H9 (cell line): Measurements from ENCODE around the gene VEGFC. TPM values are rescaled to one million over a fixed set of nuclear protein-coding genes. Genes with fewer than 3 reads are reported as not detected.

Experiments used
- DNase-seq: peaks from one replicate; pipeline ENCODE4 v3.0.0-alpha.2; 2017
- H2AFZ ChIP-seq: one replicate; pipeline ENCODE4 v1.6.1; 2013; ENCODE audit warnings: mild to moderate bottlenecking, low read length, control low read depth, moderate library complexity
- H2AK5ac ChIP-seq: 2 replicates; pipeline ENCODE4 v1.6.1; 2013; ENCODE audit warnings: low read length, control low read depth, mixed read lengths; ENCODE audit not compliant: insufficient read length
- H2BK120ac ChIP-seq: one replicate; pipeline ENCODE4 v1.6.1; 2013; ENCODE audit warnings: low read depth, mild to moderate bottlenecking, low read length, control low read depth, inconsistent platforms; ENCODE audit not compliant: poor library complexity, severe bottlenecking
- H2BK12ac ChIP-seq: 2 replicates; pipeline ENCODE4 v1.6.1; 2013; ENCODE audit warnings: low read length, control low read depth, mixed read lengths, low read depth; ENCODE audit not compliant: insufficient read length
- H2BK15ac ChIP-seq: 2 replicates; pipeline ENCODE4 v1.6.1; 2013; ENCODE audit warnings: low read depth, low read length, control low read depth
- H2BK20ac ChIP-seq: one replicate; pipeline ENCODE4 v1.6.1; 2013; ENCODE audit warnings: low read depth, mild to moderate bottlenecking, low read length, control low read depth, inconsistent platforms; ENCODE audit not compliant: poor library complexity, severe bottlenecking
- H2BK5ac ChIP-seq: 2 replicates; pipeline ENCODE4 v1.6.1; 2013; ENCODE audit warnings: low read length, control low read depth, mixed read lengths; ENCODE audit not compliant: insufficient read length
- H3K14ac ChIP-seq: 2 replicates; pipeline ENCODE4 v1.6.1; 2013; ENCODE audit warnings: low read length, control low read depth; ENCODE audit not compliant: insufficient read depth
- H3K18ac ChIP-seq: 2 replicates; pipeline ENCODE4 v1.6.1; 2013; ENCODE audit warnings: low read depth, mild to moderate bottlenecking, mixed read lengths, low read length, control low read depth; ENCODE audit not compliant: insufficient read length
- H3K23ac ChIP-seq: 2 replicates; pipeline ENCODE4 v1.6.1; 2013; ENCODE audit warnings: low read length, control low read depth, mixed read lengths, low read depth; ENCODE audit not compliant: insufficient read length
- H3K23me2 ChIP-seq: 2 replicates; pipeline ENCODE4 v1.6.1; 2013; ENCODE audit warnings: low read depth, mild to moderate bottlenecking, mixed read lengths, low read length, control low read depth; ENCODE audit not compliant: insufficient read length, poor library complexity, severe bottlenecking
- H3K27ac ChIP-seq: 2 replicates; pipeline ENCODE4 v1.5.1; 2013; ENCODE audit warnings: low read length, control low read depth, mixed read lengths, low read depth; ENCODE audit not compliant: insufficient read length
- H3K27me3 ChIP-seq: 2 replicates; pipeline ENCODE4 v1.6.1; 2013; ENCODE audit warnings: low read length, control low read depth, inconsistent platforms; ENCODE audit not compliant: insufficient read depth
- H3K4ac ChIP-seq: 2 replicates; pipeline ENCODE4 v1.6.1; 2013; ENCODE audit warnings: low read depth, mild to moderate bottlenecking, control low read depth, inconsistent platforms, low read length, moderate library complexity
- H3K4me1 ChIP-seq: 2 replicates; pipeline ENCODE4 v1.6.1; 2013; ENCODE audit warnings: low read length, control low read depth, inconsistent platforms; ENCODE audit not compliant: insufficient read depth
- H3K4me2 ChIP-seq: 2 replicates; pipeline ENCODE4 v1.6.1; 2013; ENCODE audit warnings: low read length, control low read depth, mixed read lengths; ENCODE audit not compliant: insufficient read length, insufficient read depth
- H3K56ac ChIP-seq: 2 replicates; pipeline ENCODE4 v1.6.1; 2013; ENCODE audit warnings: low read depth, mild to moderate bottlenecking, mixed read lengths, low read length, control low read depth; ENCODE audit not compliant: insufficient read length
- H3K79me1 ChIP-seq: 2 replicates; pipeline ENCODE4 v1.6.1; 2013; ENCODE audit warnings: low read depth, mild to moderate bottlenecking, moderate library complexity, low read length, control low read depth, inconsistent platforms; ENCODE audit not compliant: insufficient read depth, poor library complexity, severe bottlenecking
- H3K79me2 ChIP-seq: 2 replicates; pipeline ENCODE4 v1.6.1; 2013; ENCODE audit warnings: low read length, control low read depth, inconsistent platforms; ENCODE audit not compliant: insufficient read depth
- H3K9ac ChIP-seq: 2 replicates; pipeline ENCODE4 v1.6.1; 2013; ENCODE audit warnings: low read length, control low read depth, mixed read lengths; ENCODE audit not compliant: insufficient read length; ENCODE audit errors: extremely low read depth
- H3K9me3 ChIP-seq: one replicate; pipeline ENCODE4 v1.6.1; 2013; ENCODE audit warnings: low read depth, low read length, inconsistent platforms; ENCODE audit not compliant: control insufficient read depth
- H3T11ph ChIP-seq: one replicate; pipeline ENCODE4 v1.6.1; 2013; ENCODE audit warnings: mild to moderate bottlenecking, low read length, control low read depth, inconsistent platforms
- H4K20me1 ChIP-seq: one replicate; pipeline ENCODE4 v1.6.1; 2013; ENCODE audit not compliant: control insufficient read depth, insufficient read length, insufficient read depth
- H4K5ac ChIP-seq: 2 replicates; pipeline ENCODE4 v1.6.1; 2013; ENCODE audit warnings: low read depth, mild to moderate bottlenecking, mixed read lengths, low read length, control low read depth; ENCODE audit not compliant: insufficient read length
- H4K8ac ChIP-seq: replicated peaks from 2 replicates; pipeline ENCODE4 v1.6.1; 2013; ENCODE audit warnings: low read length, control low read depth, mixed read lengths, low read depth; ENCODE audit not compliant: insufficient read length
- H4K91ac ChIP-seq: 2 replicates; pipeline ENCODE4 v1.6.1; 2013; ENCODE audit warnings: low read depth, mild to moderate bottlenecking, moderate library complexity, mixed read lengths, low read length, control low read depth; ENCODE audit not compliant: insufficient read length
- H3K27ac Mint-ChIP-seq, 3 experiments: 2 replicates in 2 of 3; 3 replicates in 1 of 3; pipeline ENCODE4 v1.8.0; 2020 to 2021; ENCODE audit warnings: mixed read lengths in 3 of 3, mild to moderate bottlenecking in 1 of 3, moderate library complexity in 1 of 3
- H3K27me3 Mint-ChIP-seq: 2 replicates; pipeline ENCODE4 v1.8.0; 2021; ENCODE audit warnings: low read depth, mild to moderate bottlenecking, moderate library complexity, mixed read lengths
- H3K36me3 Mint-ChIP-seq, 3 experiments: 2 replicates in 2 of 3; 3 replicates in 1 of 3; pipeline ENCODE4 v1.8.0; 2020 to 2021; ENCODE audit warnings: low read depth in 3 of 3, mixed read lengths in 3 of 3; ENCODE audit not compliant: insufficient read depth in 1 of 3
- H3K4me1 Mint-ChIP-seq, 2 experiments: 2 replicates each; pipeline ENCODE4 v1.8.0; 2020; ENCODE audit warnings: mixed read lengths in 2 of 2
- H3K4me3 Mint-ChIP-seq, 2 experiments: 2 replicates in 1 of 2; 3 replicates in 1 of 2; pipeline ENCODE4 v1.8.0; 2020 to 2021; ENCODE audit warnings: mild to moderate bottlenecking in 2 of 2, mixed read lengths in 2 of 2, moderate library complexity in 1 of 2
- H3K9me3 Mint-ChIP-seq, 2 experiments: 2 replicates in 1 of 2; 3 replicates in 1 of 2; pipeline ENCODE4 v1.8.0; 2020; ENCODE audit warnings: mild to moderate bottlenecking in 2 of 2, mixed read lengths in 2 of 2, moderate library complexity in 1 of 2
- WGBS: extraction: QIAGEN DNeasy Blood & Tissue Kit; methylation state at CpG from one replicate; pipeline ENCODE4 v1.1.7; 2013; ENCODE audit warnings: missing lambda C conversion rate, low lambda C conversion rate, mixed read lengths; ENCODE audit not compliant: insufficient read length; ENCODE audit errors: extremely low coverage; 5-methylcytosine and 5-hydroxymethylcytosine counted together
- total RNA-seq: library from RNA; stranded (reverse); gene quantifications from 2 replicates; pipeline ENCODE4 v1.2.1, GENCODE V29; 2021
- TF ChIP-seq, protein P1 (sequence below): fragments of 200-600 bp; sonication (generic); conservative IDR thresholded peaks from 3 replicates; pipeline ENCODE4 v1.8.0; 2021; ENCODE audit warnings: antibody characterized with exemption, mild to moderate bottlenecking

The VEGFC gene
- total RNA-seq, 1 experiment from 2014 or later, result 0.46 TPM

DNA sequence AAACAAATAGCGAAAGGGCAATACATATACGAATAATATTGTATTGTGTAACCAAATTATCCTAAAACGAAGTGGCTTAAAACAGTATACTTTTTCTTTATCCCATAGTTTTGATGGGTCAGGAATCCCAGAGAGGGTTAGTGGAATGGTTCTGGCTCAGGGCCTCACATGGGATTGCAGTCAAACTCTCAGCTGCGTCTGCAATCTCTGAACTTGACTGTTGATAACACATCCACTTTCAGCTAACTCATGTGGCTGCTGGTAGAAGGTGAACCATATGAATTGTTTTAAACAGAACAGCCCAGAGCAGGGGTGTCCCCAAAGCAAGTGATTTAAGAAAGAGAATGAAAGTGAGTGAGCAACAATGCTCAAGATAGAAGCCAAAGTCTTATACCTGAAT is 127.8 kb downstream of the VEGFC start:
- Histone ChIP-seq H3K18ac (no peak overlapping the region), H3K4me2 (no peak overlapping the region), H3K9ac (no peak overlapping the region), H3T11ph (no peak overlapping the region), H3K4me1 (no peaks in the 10 kb centered on the region), H3K79me1 (no peaks in the 10 kb centered on the region), H2BK120ac (no peak overlapping the region), H2BK12ac (no peak overlapping the region), H2AK5ac (no peak overlapping the region), H2AFZ (no peak overlapping the region), H4K20me1 (no peaks in the 10 kb centered on the region), H4K8ac (no peak overlapping the region), H3K23ac (no peak overlapping the region), H3K14ac (no peak overlapping the region), H3K79me2 (no peaks in the 10 kb centered on the region), H4K91ac (no peak overlapping the region), H3K56ac (no peak overlapping the region), H3K27ac (no peak overlapping the region), H2BK20ac (no peak overlapping the region), H3K23me2 (no peaks in the 10 kb centered on the region), H3K4ac (no peak overlapping the region), H3K27me3 (no peaks in the 10 kb centered on the region), H3K9me3 (no peaks in the 10 kb centered on the region), H4K5ac (no peak overlapping the region), H2BK15ac (no peak overlapping the region), H2BK5ac (no peak overlapping the region)
- Mint-ChIP-seq H3K36me3 (no peaks in the 10 kb centered on the region; a peak in 1 of 7 replicates), H3K27me3 (no peaks in the 10 kb centered on the region), H3K27ac (no peak overlapping the region), H3K4me3 (no peak overlapping the region), H3K9me3 (0 out of 5 replicates have a peak, but pooled peaks cover 0 to 1% of the 10 kb centered on the region in 2 experiments), H3K4me1 (peaks cover 3% of the 10 kb centered on the region in 2 experiments; a peak in 2 of 4 replicates)
- WGBS, result no CpG with 5 or more reads among the region's 4 CpGs
- no peak for DNase-seq
- TF ChIP-seq, protein P1, sequence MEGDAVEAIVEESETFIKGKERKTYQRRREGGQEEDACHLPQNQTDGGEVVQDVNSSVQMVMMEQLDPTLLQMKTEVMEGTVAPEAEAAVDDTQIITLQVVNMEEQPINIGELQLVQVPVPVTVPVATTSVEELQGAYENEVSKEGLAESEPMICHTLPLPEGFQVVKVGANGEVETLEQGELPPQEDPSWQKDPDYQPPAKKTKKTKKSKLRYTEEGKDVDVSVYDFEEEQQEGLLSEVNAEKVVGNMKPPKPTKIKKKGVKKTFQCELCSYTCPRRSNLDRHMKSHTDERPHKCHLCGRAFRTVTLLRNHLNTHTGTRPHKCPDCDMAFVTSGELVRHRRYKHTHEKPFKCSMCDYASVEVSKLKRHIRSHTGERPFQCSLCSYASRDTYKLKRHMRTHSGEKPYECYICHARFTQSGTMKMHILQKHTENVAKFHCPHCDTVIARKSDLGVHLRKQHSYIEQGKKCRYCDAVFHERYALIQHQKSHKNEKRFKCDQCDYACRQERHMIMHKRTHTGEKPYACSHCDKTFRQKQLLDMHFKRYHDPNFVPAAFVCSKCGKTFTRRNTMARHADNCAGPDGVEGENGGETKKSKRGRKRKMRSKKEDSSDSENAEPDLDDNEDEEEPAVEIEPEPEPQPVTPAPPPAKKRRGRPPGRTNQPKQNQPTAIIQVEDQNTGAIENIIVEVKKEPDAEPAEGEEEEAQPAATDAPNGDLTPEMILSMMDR, result no peak
